Neural cell (in vitro differentiated cells): ENCODE measurements around the gene VDAC1. TPM values are rescaled to one million over a fixed set of nuclear protein-coding genes. Genes with fewer than 3 reads are reported as not detected.

Experiments
- H2AFZ ChIP-seq: fragments of 200-600, 300-800 bp; sonication (generic), shearing (Covaris generic); 2 replicates; pipeline ENCODE4 v1.6.0; 2014; ENCODE audit warnings: low read depth, mild to moderate bottlenecking, antibody characterized with exemption, low read length, moderate library complexity
- H3F3A ChIP-seq: fragments of 200-600 bp; shearing (Covaris generic); 2 replicates; pipeline ENCODE4 v1.6.1; 2016; ENCODE audit warnings: mild to moderate bottlenecking, moderate library complexity, mixed read lengths, antibody characterized with exemption, low read length; ENCODE audit not compliant: insufficient read depth, poor library complexity, severe bottlenecking
- H3K27ac ChIP-seq: fragments of 200-600, 300-800 bp; sonication (generic), shearing (Covaris generic); 2 replicates; pipeline ENCODE4 v1.5.1; 2014; ENCODE audit warnings: mild to moderate bottlenecking, low read length, moderate library complexity
- H3K27me3 ChIP-seq: fragments of 300-800, 200-600 bp; sonication (generic), shearing (Covaris generic); 2 replicates; pipeline ENCODE4 v1.6.0; 2014; ENCODE audit warnings: mild to moderate bottlenecking, low read depth, low read length, moderate library complexity; ENCODE audit not compliant: insufficient read depth
- H3K36me3 ChIP-seq: fragments of 300-800, 200-600 bp; sonication (generic), shearing (Covaris generic); 2 replicates; pipeline ENCODE4 v1.5.1; 2014; ENCODE audit warnings: mild to moderate bottlenecking, antibody characterized with exemption, low read length, moderate library complexity; ENCODE audit not compliant: insufficient read depth
- H3K4me2 ChIP-seq: fragments of 300-800, 200-600 bp; sonication (generic), shearing (Covaris generic); 2 replicates; pipeline ENCODE4 v1.6.0; 2014; ENCODE audit warnings: mild to moderate bottlenecking, low read length
- H3K4me3 ChIP-seq: fragments of 300-800, 200-600 bp; sonication (generic), shearing (Covaris generic); 2 replicates; pipeline ENCODE4 v1.5.1; 2014; ENCODE audit warnings: mild to moderate bottlenecking, low read length, moderate library complexity
- H3K79me2 ChIP-seq: fragments of 200-600 bp; shearing (Covaris generic); replicated peaks from 2 replicates; pipeline ENCODE4 v1.6.0; 2014; ENCODE audit warnings: mild to moderate bottlenecking, low read length, moderate library complexity; ENCODE audit not compliant: insufficient read depth
- H3K9ac ChIP-seq: fragments of 300-800, 200-600 bp; sonication (generic), shearing (Covaris generic); 2 replicates; pipeline ENCODE4 v1.6.1; 2016; ENCODE audit warnings: mild to moderate bottlenecking, low read length, mixed read lengths
- H3K9me2 ChIP-seq: fragments of 200-600 bp; shearing (Covaris generic); 2 replicates; pipeline ENCODE4 v1.6.1; 2016; ENCODE audit warnings: mild to moderate bottlenecking, low read length, mixed read lengths; ENCODE audit not compliant: insufficient read depth
- H3K9me3 ChIP-seq: fragments of 200-600, 300-800 bp; sonication (generic), shearing (Covaris generic); 2 replicates; pipeline ENCODE4 v1.6.1; 2016; ENCODE audit warnings: mild to moderate bottlenecking, mixed run types, low read length, moderate library complexity, mixed read lengths
- H4K20me1 ChIP-seq: fragments of 200-600 bp; shearing (Covaris generic); 2 replicates; pipeline ENCODE4 v1.6.1; 2016; ENCODE audit warnings: mild to moderate bottlenecking, mixed run types; ENCODE audit not compliant: insufficient read depth
- EP300 ChIP-seq: fragments of 450-650 bp; conservative IDR thresholded peaks from 2 replicates; pipeline ENCODE4 v1.6.1; 2014; ENCODE audit warnings: antibody characterized with exemption, mild to moderate bottlenecking, moderate library complexity; ENCODE audit not compliant: poor library complexity, severe bottlenecking
- EZH2 ChIP-seq: fragments of 200-600, 300-800 bp; shearing (Covaris generic), sonication (generic); IDR thresholded peaks from 2 replicates; pipeline ENCODE4 v1.6.1; 2014; ENCODE audit warnings: antibody characterized with exemption, low read length, borderline replicate concordance, mild to moderate bottlenecking; ENCODE audit not compliant: insufficient read depth, poor library complexity, severe bottlenecking
- MXI1 ChIP-seq: fragments of 450-650 bp; conservative IDR thresholded peaks from 2 replicates; pipeline ENCODE4 v1.6.1; 2014; ENCODE audit warnings: antibody characterized with exemption, mild to moderate bottlenecking; ENCODE audit not compliant: poor library complexity, severe bottlenecking
- POLR2AphosphoS5 ChIP-seq: IDR thresholded peaks from 2 replicates; pipeline ENCODE4 v1.6.1; 2012
- RAD21 ChIP-seq: fragments of 450-650 bp; conservative IDR thresholded peaks from 2 replicates; pipeline ENCODE4 v1.6.1; 2014; ENCODE audit warnings: antibody characterized with exemption, mild to moderate bottlenecking, moderate library complexity
- SMC3 ChIP-seq: fragments of 450-650 bp; conservative IDR thresholded peaks from 2 replicates; pipeline ENCODE4 v1.6.1; 2014; ENCODE audit warnings: antibody characterized with exemption, mild to moderate bottlenecking, moderate library complexity; ENCODE audit not compliant: poor library complexity
- TAF1 ChIP-seq: IDR thresholded peaks from 2 replicates; pipeline ENCODE4 v1.6.1; 2012; ENCODE audit warnings: low read depth
- polyA plus RNA-seq: library from polyadenylated mRNA; depleted of rRNA; stranded (reverse); fragments of >200 nt; gene quantifications from 2 replicates; pipeline ENCODE4 v1.2.3, GENCODE V29; 2014
- TF ChIP-seq, protein P1 (sequence below): IDR thresholded peaks from 2 replicates; pipeline ENCODE4 v1.6.1; 2012; ENCODE audit warnings: borderline replicate concordance
- TF ChIP-seq, protein P2 (sequence below): fragments of 450-650 bp; IDR thresholded peaks from 2 replicates; pipeline ENCODE4 v1.5.1; 2014; ENCODE audit warnings: antibody characterized with exemption, mild to moderate bottlenecking, moderate library complexity; ENCODE audit not compliant: poor library complexity, severe bottlenecking

VDAC1 gene
- polyA plus RNA-seq, 1 donor from 2014 or later = 307 TPM

DNA sequence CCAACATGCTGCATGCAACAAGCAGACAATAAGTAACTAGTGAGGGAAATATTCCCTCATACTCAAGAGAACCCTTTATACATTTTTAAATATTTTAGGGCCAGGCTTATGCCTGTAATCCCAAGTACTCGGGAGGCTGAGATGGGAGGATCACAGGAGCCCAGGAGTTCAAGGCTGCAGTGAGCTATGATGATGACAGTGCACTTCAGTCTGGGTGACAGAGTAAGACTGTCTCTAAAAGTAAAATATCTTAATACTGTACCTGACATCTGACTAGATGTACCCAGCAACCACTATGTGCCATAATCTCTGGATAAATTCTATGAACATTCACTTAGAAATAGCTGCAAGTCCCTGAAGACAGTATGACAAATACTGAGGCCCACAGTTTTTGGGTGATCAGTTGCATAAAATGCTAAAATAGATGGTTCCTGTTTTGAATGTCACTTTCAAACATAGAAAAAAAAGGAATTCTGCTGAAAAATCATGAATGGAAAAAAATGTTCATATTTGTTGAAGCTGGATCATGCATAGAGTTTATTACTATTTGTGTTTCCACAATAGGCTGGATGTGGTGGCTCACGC lies 34.4 kb downstream of the VDAC1 start:
- Histone ChIP-seq H3K36me3 (peaks cover 5% of the 10 kb centered on the region), H4K20me1 (no peaks in the 10 kb centered on the region), H3K79me2 (peaks cover 26% of the 10 kb centered on the region), H3K9me2 (no peaks in the 10 kb centered on the region), H2AFZ (no peak overlapping the region), H3K27me3 (no peaks in the 10 kb centered on the region), H3F3A (no peaks in the 10 kb centered on the region), H3K9ac (no peak overlapping the region), H3K4me3 (no peak overlapping the region), H3K4me2 (no peak overlapping the region), H3K27ac (no peak overlapping the region), H3K9me3 (no peaks in the 10 kb centered on the region)
- no peak for TF ChIP-seq EP300
- no peak for TF ChIP-seq RAD21
- TF ChIP-seq TAF1 = no peak
- no peak for TF ChIP-seq MXI1
- no peak for TF ChIP-seq EZH2
- TF ChIP-seq, protein P1, sequence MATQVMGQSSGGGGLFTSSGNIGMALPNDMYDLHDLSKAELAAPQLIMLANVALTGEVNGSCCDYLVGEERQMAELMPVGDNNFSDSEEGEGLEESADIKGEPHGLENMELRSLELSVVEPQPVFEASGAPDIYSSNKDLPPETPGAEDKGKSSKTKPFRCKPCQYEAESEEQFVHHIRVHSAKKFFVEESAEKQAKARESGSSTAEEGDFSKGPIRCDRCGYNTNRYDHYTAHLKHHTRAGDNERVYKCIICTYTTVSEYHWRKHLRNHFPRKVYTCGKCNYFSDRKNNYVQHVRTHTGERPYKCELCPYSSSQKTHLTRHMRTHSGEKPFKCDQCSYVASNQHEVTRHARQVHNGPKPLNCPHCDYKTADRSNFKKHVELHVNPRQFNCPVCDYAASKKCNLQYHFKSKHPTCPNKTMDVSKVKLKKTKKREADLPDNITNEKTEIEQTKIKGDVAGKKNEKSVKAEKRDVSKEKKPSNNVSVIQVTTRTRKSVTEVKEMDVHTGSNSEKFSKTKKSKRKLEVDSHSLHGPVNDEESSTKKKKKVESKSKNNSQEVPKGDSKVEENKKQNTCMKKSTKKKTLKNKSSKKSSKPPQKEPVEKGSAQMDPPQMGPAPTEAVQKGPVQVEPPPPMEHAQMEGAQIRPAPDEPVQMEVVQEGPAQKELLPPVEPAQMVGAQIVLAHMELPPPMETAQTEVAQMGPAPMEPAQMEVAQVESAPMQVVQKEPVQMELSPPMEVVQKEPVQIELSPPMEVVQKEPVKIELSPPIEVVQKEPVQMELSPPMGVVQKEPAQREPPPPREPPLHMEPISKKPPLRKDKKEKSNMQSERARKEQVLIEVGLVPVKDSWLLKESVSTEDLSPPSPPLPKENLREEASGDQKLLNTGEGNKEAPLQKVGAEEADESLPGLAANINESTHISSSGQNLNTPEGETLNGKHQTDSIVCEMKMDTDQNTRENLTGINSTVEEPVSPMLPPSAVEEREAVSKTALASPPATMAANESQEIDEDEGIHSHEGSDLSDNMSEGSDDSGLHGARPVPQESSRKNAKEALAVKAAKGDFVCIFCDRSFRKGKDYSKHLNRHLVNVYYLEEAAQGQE = no peak
- no peak for TF ChIP-seq SMC3
- no peak for TF ChIP-seq POLR2AphosphoS5
- TF ChIP-seq, protein P2, sequence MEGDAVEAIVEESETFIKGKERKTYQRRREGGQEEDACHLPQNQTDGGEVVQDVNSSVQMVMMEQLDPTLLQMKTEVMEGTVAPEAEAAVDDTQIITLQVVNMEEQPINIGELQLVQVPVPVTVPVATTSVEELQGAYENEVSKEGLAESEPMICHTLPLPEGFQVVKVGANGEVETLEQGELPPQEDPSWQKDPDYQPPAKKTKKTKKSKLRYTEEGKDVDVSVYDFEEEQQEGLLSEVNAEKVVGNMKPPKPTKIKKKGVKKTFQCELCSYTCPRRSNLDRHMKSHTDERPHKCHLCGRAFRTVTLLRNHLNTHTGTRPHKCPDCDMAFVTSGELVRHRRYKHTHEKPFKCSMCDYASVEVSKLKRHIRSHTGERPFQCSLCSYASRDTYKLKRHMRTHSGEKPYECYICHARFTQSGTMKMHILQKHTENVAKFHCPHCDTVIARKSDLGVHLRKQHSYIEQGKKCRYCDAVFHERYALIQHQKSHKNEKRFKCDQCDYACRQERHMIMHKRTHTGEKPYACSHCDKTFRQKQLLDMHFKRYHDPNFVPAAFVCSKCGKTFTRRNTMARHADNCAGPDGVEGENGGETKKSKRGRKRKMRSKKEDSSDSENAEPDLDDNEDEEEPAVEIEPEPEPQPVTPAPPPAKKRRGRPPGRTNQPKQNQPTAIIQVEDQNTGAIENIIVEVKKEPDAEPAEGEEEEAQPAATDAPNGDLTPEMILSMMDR = no peak

DNA sequence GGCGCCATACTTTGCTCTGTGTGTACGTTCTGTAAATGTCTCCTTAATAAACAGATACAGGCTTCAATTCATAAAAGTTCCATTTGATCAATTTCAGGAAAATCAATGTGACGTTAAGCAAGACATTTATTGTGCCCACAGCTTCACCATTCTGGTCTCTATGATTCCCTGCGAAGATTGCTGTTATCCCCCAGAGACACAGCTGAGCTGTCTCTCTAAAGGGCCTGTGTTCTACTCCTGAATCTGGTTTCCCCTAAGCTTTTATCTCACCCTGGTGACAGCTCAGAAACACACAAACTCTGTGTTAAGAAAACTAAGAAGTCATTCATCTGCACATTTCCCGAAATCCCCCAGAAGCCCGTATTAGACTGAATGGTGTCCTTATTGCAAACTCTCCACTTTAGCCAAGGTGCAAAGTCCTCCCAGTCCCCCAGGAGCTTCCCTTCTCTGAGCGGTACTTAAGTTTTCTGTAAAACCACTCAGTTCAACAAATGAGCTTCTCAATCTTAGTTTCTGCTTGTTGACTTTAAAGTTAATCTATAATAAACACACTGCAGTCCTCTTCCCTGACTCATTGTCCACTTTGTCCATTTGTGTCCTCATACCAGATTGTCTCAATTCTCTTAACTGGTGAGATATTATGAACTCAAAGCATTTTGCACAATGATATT lies 35.0 kb downstream of the VDAC1 start:
- H3K4me2 ChIP-seq = no peak overlapping the region
- no peak overlapping the region for H3K9ac ChIP-seq
- no peak overlapping the region for H3K4me3 ChIP-seq
- peaks cover 33% of the 10 kb centered on the region for H3K79me2 ChIP-seq
- H3K27ac ChIP-seq = no peak overlapping the region
- no peaks in the 10 kb centered on the region for H3K9me2 ChIP-seq
- TF ChIP-seq, protein P1 = no peak
- TF ChIP-seq EZH2 = no peak
- TF ChIP-seq, protein P2 = no peak
- no peak for TF ChIP-seq RAD21
- TF ChIP-seq SMC3 = no peak
- no peak for TF ChIP-seq EP300
- TF ChIP-seq MXI1 = no peak
- no peak for TF ChIP-seq TAF1
- TF ChIP-seq POLR2AphosphoS5 = no peak
- H2AFZ ChIP-seq = no peak overlapping the region
- H4K20me1 ChIP-seq = no peaks in the 10 kb centered on the region
- no peaks in the 10 kb centered on the region for H3K9me3 ChIP-seq
- H3F3A ChIP-seq = no peaks in the 10 kb centered on the region
- H3K36me3 ChIP-seq = peaks cover 5% of the 10 kb centered on the region
- no peaks in the 10 kb centered on the region for H3K27me3 ChIP-seq
